Suppressor macrophage treated with lipopolysaccharide for 1 hour (primary cell): Measurements from ENCODE around the gene NRL.
A peak's percentile ranks its signal among the peaks of the same experiment; 100 is the strongest.

Experiments
- DNase-seq, 3 donors: peaks; one replicate each; pipeline ENCODE4 v3.0.0-alpha.2; 2020 to 2022

Gene NRL

GRCh38 chr14:24143511-24143910, 28.8 kb upstream of the NRL start:
- DNase-seq = peak in 2 of 3 donors; percentile 47 to 55

- DNase-seq = peak; percentile 100
Observed at GRCh38 chr14:24141097-24141880, 26.5 kb upstream of the NRL start, which contains the start of gene EMC9. Gene EMC9, minus strand, starts transcription at chr14:24141591. Its CDS starts 287 bp downstream, at chr14:24141304.

DNA sequence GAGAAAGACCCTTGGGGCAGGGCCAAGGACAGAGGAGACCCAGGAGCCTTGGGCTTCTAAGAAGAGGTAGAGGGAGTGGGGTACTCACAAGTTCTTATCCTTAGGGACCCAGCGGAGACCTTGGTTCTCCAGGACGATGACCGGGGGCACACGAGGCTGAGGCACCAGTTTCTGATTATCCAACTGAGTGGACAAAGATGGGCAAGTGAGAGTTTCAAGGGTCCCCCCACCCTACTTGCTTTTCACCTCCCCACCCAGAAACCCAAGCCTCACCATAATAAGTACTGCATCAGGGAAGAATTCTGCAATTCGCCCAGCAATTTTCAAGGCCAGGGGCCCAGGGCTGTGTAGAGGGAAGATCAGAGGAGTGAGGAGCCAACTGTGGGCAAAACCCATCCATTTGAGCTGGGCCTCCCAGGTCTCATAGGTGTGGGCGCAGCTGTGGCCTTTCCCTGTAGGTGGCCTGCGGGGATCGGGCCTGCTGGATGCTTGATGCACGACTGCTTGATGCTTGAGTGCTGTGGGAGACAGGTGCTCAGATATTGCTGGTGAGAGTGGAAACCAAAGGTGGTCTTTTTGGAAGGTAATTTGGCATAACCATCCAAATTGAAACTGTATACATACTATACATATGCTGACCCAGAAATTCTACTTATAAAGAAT, 24.7 kb upstream of the NRL start:
- DNase-seq = no peak

DNA sequence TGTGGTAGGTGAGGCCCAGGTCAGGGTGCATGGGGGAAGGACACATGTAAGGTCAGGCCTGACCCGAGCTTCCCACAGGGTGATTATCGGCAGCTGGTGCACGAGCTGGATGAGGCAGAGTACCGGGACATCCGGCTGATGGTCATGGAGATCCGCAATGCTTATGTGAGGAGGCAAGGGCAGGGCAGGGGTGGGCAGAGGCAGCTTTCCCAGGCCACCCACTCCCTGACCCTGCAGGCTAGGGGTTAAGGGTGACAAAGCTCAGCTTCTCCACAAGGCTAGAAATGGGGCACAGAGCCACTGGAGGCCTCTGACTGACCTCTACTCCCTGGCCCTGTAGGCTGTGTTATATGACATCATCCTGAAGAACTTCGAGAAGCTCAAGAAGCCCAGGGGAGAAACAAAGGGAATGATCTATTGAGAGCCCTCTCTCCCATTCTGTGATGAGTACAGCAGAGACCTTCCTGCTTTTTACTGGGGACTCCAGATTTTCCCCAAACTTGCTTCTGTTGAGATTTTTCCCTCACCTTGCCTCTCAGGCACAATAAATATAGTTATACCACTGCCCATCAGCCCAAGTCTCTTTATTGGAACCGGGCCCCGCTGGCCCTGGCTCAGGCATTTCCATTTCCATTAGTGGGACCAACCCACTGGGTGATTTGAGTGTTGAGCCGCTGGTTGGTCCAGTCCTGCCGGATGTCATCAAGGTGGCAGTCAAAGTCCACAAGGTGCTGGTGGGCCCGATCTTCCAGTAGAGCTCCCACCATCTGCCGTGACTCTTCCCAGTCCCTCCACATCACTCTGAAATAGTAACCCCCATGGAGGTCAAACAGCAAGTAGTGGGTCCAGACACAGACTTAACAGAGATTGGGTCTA, 23.9 kb upstream of the NRL start:
- DNase-seq = peak in 1 of 3 donors; percentile 29

GRCh38 chr14:24137529-24138395, 23.0 kb upstream of the NRL start:
- DNase-seq = no peak

DNA sequence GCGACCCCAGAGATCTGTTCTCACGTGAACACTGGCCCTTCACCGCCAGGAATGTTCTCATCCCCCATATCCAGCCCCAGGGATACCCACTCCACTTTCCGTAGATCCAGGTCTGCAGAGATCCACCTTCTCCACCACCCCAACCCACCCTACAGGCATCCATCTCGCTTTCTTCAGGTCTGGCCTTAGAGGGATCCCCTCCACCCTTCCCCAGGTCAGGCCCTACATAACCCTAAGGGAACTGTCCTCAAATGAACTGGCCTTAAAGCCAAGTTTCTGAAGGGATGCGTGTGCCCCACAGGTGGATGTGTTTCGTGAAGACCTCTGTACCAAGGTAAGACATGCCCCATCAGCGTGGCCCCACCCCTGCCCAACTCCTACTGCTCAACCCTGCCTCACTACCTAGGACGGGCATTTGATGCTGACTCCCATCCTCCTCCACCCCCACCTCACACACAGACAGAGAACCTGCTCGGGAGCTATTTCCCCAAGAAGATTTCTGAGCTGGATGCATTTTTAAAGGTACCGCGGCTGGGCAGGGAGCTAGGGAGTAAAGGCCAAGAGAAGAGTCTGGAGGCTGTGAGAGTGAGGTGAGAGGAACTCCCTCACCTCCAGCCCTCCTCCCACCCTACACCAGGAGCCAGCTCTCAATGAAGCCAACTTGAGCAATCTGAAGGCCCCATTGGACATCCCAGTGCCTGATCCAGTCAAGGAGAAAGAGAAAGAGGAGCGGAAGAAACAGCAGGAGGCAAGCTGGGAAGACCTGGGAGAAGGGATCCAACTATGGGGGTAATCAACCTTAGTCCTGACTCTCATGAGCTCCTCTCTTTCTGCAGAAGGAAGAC, 22.2 kb upstream of the NRL start:
- DNase-seq = no peak

GRCh38 chr14:24135834-24136683, 21.3 kb upstream of the NRL start, which contains the start of gene PSME1:
Gene PSME1, plus strand, starts transcription at chr14:24136194. Its CDS starts 69 bp downstream, at chr14:24136263.
- peak; percentile 92 to 98 (median 96) for DNase-seq

DNA sequence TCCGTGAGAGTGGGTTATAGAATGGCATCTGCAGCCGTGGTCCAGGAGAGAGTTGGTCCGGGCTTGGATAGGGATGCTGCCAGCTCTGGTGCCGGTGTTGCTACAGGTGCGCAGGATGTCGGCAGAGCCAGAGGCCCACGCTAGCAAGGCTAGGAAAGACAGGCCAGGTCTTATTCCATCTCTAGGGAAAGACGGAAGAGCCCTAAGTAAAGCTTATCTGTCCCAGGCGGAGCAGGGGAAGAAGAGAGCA, 20.8 kb upstream of the NRL start:
- DNase-seq = no peak

DNA sequence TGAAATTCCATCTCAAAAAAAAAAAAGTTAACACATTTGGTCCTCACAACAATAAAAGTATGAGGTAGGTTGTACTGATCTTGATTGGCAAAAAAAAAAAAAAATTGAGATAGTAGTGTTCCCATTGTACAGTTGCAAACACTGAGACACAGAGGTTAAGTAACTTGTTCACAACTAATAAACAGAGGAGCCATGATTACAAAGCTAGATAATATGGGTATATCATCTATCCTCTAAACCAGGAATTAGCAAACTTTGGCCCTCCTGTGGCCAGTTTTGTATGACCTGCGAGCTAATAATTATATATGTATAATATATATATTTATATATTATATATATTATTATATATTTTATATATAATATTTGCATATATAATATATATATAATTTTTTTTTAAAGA, 19.0 kb upstream of the NRL start:
- DNase-seq = no peak

- DNase-seq = no peak
Observed at GRCh38 chr14:24132976-24133375, 18.2 kb upstream of the NRL start.

DNA sequence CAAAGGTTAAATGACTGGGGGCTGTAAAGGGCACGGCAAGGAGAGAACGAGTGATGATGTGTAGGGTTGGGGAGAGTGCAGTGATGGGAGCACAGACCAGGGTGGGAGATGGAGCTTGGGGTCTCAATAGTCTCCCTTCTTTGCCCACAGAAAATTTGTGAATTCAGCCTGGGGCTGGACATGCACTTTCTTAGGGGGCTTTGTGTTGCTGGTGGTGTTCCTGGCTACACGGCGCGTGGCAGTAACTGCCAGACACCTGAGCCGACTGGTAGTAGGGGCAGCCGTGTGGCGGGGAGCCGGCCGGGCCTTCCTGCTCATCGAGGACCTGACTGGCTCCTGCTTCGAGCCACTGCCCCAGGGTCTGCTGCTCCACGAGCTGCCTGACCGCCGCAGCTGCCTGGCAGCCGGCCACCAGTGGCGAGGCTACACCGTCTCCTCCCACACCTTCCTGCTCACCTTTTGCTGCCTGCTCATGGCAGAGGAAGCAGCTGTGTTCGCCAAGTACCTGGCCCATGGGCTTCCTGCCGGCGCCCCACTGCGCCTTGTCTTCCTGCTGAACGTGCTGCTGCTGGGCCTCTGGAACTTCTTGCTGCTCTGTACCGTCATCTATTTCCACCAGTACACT, 17.4 kb upstream of the NRL start:
- DNase-seq = no peak

DNA sequence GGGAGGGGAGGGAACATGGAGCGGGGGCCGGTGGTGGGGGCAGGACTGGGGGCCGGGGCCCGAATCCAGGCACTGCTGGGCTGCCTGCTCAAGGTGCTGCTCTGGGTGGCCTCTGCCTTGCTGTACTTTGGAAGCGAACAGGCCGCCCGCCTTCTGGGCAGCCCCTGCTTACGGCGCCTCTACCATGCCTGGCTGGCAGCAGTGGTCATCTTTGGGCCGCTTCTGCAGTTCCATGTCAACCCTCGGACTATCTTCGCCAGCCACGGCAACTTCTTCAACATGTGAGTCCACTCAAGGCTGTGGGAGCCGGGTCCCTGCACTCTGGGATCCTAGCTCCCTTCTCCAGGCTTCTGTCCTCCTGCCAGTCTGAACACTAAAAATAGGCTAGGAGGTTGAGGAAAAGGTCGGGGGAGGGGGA, 16.8 kb upstream of the NRL start:
- no peak for DNase-seq

DNA sequence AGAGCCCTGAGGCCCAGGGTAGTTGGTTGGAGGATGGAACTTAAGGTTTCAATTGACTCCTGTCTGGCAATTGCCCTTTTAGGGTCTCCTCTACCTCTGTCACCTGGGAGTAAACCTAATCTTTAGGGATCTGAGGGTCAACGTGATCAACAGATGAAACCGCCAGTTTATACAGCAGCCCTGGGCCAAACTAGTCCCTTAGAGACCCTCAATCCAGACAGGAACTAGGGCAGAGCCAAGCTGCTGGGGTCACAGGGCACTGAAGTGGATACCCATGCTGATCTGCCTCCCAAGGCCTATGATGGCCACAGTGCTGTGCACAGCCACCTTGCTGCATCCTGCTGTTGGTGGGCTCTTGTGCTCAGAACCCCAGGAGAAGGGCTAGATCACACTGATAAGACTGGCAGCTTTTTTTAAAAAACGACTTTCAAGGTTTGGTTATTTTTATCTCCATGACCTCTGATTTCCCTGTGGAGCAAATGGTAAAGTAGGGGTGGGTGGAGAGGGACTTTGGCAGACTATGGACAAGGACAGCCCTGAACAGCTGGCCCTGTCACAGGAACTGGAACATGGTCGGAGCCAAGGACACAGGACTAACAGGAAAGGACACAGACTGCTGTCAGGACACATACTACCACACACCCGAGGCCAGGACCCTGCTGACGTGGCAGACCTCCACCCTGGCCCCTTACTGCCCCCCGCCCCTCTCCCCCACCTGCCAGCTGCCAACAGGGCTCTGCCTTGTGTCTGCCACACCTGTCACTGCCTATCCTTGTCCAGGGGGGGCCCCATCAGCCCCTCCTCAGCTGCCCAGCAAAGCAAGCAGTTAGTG, 16.2 kb upstream of the NRL start:
- no peak for DNase-seq

DNA sequence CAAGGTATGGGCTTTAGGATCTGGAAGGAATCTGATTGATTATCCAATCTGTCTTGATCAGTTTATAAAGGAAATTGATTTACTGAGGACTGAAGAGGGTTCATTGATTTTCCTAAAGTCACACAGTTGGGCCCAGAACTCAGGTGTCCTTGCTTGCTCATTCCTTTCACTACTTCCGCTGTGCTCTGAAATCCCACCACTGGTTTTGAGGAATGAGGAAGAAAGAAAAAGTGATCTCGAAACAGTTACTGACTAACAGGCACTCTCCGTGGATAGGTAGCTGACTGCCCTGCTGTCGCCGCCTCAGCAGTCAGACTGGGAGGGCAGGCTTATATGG, 15.6 kb upstream of the NRL start, which contains the start of gene FITM1:
FITM1 (plus strand) TSS at position 280 of the 337 bp plus-strand sequence. CDS start 905 bp downstream, outside the sequence.
- DNase-seq = no peak

- no peak for DNase-seq
Observed at GRCh38 chr14:24129410-24129998, 14.8 kb upstream of the NRL start.

DNA sequence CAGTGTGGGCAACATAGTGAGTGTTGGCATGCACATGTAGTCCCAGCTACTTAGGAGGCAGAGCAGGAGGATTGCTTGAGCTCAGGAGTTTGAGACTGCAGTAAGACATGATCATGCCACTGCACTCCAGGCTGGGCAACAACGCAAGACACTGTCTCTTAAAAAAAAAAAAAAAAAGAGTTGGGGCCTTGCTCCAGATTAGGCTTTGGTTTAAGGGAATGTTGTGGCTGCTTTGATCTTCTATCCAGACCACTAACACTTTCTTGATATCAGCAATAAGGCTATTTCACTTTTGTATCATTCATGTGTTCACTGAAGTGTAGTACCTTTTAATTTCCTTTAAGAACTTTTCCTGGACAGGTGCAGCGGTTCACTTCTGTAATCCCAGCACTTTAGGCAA, 12.9 kb upstream of the NRL start:
- no peak for DNase-seq

GRCh38 chr14:24126939-24127338, 12.2 kb upstream of the NRL start:
- no peak for DNase-seq
